HG03196 (cell line): ENCODE measurements around the gene CRABP1.

Experiments used
- ATAC-seq: cut with Tn5 transposase; IDR thresholded peaks from one replicate; pipeline ENCODE4 v1.9.1; 2021; ENCODE audit not compliant: unreplicated experiment

Gene CRABP1

GRCh38 chr15:78397382-78397781, 57.2 kb downstream of the CRABP1 start:
- ATAC-seq, result no peak
